SHP77 (cell line): Measurements from ENCODE around the gene ZNF224.
"Not testable (repeated sequence)": the region's sequence is repeated elsewhere in the genome, so short reads cannot be mapped to it uniquely, and the experiment has no call there.

Experiments
- DNase-seq, 2 experiments: peaks; one replicate each; lab custom pipeline; 2025; lab: John Stamatoyannopoulos, UW

The ZNF224 gene

DNA sequence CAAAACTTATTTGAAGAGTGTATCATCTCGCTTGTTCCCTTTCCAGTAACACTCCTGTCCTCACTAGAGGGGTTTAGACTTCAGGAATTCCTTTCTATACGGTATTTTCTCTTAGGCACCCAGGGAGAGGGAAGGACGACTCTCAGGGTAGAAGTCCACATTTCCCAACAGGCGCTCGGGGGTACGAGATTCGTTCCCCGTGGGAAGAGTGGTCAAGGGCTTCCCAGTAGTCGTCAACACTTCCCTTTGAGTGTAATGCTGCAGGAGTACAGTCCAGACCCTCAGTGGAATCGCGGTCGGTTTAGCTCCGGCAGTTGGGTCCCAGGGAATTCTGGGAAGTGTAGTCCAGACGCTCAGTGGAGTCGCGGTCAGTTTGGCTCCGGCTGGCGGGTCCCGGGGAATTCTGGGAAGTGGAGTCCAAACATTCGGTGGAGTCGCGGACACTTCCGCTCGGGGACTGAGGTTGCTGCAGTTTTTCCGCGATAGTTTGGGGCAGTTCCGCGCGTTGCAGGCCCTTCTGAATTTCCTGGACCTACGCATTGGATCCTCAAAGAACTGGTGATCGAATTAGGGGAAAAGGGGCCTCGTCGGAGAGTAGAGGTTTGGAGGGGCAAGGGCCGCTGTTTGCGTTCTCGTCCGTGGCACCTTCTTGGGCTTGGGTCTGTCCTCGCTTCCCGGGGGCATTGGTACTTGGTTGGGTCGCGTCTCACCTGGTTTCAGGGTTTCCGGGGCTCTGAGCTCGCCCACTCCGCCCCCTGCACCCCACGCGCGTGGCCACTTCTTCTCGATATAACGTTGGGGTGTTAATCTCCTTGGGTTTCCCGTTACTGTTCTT lies at the start of gene ZNF224:
Gene ZNF224 (plus strand): TSS at position 431 of the 835 bp plus-strand sequence. CDS start 3,513 bp downstream, outside the sequence.
- DNase-seq = peak; percentile 94 to 97

DNA sequence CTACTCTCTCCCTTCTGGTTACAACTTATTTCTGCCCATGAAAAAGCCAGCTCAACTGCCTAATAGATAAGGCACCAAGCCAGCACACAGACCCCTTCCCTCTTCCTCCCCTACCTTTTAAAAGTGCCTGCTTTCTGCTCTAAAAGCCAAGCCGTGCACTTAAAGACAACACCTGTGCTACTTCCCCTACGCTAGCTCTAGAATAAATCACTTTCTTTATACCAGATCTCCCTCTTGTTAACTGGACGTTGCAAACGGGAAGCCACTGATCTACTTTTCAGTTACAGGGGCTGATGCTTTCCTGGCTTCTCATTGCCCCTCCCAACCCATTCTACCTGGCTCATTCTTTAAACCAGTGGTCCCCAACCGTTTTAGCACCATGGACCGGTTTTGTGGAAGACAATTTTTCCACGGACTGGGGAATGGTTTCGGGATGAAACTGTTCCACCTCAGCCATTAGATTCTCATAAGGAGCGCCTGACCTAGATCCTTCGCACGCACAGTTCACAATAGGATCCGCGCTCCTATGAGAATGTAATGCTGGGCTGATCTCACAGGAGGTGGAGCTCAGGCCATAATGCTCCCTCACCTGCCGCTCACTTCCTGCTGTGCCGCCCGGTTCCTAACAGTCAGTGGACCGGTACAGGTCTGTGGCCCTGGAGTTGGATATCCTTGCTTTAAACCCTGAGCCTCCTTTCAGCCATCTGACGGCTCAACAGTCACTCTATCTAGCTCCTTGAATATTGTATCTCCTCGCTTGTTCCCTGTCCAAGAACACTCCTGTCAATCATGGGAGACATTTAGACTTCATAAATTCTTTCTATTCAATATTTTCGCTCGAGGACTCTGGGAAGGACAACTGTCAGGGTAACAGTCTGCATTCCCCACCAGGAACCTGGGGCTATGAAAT lies 43.2 kb upstream of the ZNF224 start:
- no peak for DNase-seq

DNA sequence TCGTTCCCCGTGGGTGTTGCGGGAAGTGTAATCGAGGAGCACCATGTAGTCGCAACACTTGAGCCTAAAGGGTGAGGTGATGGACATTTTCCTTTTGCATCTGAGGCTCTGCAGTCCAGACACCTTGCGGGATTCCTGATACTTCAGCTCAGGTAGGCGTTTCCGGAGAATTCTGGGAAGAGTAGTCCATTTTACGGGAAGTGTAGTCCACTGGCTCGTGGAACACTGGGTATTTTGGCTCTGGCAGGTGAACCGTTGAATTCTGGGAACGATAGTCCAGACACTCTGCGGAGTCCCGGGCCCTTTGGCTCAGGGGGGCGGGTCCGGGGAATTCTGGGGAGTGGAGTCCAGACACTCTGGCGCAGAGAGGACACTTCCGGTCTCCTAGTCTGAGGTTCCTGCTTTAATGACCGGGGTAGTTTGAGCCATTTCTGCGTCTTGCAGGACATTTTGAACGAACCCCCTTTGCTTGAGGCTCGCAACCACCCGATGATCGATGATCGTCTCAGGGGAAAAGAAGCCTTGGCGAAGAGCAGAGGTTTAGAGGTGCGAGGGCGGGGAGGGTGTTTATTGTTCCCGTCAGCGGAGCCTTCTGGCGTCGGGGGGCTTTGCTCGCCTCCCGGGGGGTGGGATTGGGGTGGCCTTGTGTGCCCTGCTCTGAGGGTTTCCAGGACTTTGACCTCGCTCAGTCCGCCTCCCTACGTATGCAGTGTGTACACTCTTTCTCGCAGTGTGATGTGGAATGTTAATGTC lies 42.3 kb upstream of the ZNF224 start, which contains the start of gene ZNF223:
Gene ZNF223 (plus strand): TSS at position 387 of the 753 bp plus-strand sequence. CDS start 3,141 bp downstream, outside the sequence.
- peak; percentile 84 to 85 for DNase-seq

DNA sequence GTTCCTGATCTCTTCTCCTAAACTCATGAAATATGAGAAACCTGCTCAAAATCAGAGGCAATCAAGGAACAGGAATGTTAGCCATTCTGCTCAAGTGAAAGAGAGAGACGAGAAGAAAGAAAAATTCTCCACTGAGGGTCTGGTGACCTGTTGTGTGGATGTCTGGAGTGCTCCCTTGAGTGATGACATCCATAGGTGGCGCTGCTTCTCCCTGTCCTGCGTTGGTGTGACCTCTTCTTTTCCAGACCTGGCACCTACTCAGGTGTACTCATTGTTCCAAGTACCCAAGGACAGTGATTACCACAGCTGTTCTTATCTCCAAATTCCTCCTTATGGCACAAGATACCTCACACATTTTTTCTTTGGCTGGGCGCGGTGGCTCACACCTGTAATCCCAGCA lies 38.3 kb upstream of the ZNF224 start:
- DNase-seq = no peak

DNA sequence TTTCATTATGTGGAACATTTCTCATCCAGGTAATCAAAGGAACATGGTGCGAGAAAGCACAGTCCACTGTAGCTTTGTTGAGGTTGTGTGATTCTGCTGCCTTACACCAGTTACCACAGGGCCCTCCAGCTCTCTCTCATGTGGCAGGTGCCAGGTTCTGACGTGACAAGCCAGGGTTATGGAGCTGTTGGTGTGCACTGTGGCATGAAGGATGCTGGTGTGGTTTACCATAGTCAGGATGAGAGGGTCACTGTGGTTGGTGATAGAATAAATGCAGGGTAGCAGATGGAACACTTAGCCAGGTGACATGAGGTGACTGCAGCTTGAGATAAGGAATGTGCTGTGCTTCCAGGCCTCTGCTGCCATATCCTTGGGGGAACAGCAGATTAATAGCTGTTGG lies 34.9 kb upstream of the ZNF224 start:
- no peak for DNase-seq

DNA sequence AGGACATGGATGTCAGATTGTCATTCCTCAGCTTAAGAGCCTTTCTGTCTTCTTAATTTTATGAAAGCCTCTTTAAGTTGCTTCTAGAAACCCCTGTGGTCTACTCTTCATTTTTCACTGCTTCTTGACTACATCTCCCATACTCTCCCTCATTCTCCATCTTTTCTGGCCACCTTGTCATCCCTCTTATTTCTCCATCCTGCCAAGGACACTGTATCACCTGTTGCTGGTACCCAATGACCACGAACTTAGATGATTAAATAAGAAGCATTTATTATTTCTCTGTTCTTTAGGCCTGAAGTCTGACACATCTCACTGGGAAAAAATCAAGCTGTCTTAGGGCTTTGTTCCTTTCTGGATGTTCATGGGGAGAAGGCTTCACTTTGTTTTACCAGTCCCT lies 33.1 kb upstream of the ZNF224 start:
- DNase-seq = no peak

DNA sequence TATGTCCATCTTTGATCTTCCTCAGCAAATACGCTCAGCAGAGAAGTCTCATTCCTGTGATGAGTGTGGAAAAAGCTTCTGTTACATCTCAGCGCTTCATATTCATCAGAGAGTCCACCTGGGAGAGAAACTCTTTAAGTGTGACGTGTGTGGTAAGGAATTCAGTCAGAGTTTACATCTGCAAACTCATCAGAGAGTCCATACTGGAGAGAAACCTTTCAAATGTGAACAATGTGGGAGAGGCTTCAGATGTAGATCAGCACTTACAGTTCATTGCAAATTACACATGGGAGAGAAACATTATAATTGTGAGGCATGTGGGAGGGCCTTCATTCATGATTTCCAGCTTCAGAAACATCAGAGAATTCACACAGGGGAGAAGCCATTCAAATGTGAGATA lies 27.9 kb upstream of the ZNF224 start:
- no peak for DNase-seq

DNA sequence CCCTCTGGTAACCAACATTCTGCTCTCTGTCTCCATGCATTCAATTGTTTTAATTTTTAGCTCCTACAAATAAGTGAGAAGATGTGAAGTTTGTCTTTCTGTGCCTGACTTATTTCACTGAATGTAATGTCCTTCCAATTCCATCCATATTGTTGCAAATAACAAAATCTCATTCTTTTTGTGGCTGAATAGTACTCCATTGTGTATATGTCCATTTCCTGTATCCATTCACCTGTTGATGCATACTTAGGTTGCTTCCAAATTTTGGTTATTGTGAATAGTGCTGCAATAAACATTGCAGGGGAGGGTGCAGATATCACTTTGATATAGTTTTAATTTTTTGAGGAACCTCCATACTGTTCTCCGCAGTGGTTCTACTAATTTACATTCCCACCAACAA lies 24.7 kb upstream of the ZNF224 start:
- DNase-seq = no peak

DNA sequence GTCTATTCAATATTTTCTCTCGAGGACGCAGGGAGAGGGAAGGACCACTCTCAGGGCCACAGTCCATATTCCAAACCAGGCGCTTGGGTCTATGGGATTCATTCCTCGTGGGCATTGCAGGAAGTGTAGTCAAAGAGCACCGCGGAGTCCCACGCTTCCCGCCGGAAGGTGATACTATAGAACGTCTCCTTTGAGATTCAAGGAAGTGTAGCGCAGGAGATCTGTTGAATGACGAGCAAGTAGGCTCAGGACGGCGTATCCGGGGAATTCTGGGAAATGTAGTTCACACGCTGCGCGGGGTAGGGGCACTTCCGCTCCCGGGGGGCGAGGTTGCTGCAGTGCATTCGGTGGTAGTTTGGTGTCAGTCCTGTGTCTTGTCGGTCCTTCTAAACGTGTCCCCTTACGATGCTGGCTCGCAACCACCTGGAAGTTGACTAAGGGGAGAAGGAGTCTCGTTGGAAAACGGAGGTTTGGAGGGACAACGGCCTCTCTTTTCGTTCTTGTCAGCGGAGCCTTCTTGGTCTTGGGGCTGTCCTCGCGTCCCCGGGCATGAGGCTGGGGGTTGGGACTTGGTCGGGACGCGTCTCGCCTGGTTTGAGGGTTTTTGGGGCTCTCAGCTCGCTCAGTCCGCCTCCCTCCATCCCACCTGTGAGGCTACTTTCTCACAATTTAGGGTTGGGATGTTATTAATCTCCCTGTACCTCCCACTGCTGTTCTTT lies 22.2 kb upstream of the ZNF224 start, which contains the start of gene ZNF284:
Gene ZNF284 (plus strand): TSS at position 336 of the 719 bp plus-strand sequence. CDS start 4,231 bp downstream, outside the sequence.
- peak; percentile 90 to 93 for DNase-seq

DNA sequence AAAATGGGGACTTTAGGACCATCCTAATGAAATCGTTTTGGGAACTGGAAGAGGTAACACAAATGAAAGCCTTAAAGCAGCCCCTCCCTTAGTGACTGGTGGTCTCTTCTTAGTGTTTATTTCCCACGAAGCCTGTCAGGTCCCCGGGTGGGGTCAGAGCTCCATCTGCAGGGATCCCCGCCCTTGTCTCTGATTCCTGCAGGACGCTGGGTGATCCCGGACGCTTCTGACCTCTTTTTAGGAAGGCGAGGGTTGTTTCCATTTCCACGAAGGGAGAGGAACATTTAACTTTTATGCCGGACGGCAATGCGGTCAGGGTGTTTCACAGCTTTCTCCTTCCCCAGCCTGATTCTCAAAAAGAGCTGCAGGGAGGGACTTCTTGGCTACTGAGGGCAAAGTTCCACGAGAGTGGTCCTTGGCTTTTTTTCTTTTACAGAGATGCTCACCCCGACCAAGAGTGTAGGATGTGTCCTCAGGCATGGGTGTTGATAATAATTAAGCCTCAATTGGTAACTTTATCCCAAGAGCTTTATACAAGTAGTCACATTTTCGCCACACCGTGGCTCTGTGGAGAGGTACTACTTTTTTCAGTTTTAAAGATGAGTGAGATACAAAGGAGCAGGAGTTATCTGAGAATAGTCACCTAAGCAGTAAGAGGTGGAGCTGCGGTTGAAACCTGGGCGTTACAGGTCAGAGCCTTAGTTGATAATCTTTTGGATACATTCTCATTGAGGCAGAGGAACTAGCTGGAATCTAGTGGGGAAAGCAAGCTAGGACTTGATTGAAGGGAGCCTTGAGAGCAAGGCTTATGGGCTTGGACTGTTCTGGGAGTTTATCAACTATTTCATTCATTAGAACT lies 21.4 kb upstream of the ZNF224 start:
- no peak for DNase-seq

DNA sequence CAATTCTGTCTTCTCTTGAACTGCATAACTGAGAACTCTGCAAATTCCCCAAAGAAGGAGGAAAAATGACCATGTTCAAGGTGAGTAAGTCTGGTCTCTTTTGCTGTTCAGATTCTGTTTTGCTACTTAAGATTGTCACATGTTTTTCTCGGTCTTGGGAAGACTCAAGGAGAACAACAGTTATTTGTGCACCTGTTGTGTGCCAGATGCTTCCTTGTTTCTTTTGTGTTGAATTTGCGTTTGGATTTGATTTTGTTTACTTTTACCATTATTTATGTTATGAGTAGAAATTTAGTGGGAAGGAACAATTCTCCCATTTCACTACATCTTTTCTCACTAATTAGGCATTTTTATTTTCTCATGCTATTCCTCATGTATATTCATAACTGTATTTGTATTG lies 17.8 kb upstream of the ZNF224 start:
- DNase-seq = no peak

DNA sequence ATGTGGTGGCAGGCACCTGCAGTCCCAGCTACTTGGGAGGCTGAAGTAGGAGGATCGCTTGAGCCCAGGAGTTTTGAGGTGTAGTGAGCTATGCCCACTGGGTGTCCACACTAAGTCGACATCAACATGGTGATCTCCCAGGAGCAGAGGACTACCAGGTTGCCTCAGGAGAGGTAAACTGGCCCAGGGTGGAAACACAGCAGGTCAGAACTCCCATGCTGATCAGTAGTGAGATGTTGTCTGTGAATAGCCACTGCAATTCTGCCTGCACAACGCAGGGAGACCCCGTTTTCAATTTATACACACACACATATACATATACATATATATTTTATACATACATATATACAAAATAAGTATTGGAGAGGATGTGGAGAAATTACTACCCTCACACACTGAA lies 2.1 kb upstream of the ZNF224 start:
- no peak for DNase-seq

DNA sequence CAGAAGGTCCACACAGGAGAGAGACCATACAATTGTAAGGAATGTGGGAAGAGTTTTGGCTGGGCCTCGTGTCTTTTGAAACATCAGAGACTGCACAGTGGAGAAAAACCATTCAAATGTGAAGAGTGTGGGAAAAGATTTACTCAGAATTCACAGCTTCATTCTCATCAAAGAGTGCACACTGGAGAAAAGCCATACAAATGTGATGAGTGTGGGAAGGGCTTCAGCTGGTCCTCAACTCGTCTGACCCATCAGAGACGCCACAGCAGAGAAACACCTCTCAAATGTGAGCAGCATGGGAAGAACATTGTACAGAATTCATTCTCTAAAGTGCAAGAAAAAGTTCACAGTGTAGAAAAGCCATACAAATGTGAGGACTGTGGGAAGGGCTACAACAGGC lies 13.6 kb downstream of the ZNF224 start:
- DNase-seq = no peak

DNA sequence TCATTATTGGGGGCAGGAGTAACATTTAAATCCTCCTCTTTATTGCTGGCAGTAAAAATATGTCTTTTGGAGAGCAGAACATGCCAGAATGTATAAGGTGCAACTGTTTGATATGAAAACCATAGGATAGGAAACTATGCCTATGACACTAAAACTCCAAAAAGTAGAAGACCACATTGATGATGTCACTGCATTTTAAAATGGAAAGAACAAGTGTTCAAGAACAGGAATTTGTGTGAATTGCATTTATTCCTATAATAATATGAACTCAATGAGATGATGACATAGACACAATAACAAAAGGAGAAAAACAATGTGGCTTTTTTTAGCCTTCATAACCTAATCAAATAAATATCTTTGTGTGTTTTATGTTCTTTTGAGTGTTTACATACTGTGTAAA lies 15.3 kb downstream of the ZNF224 start:
- DNase-seq = no peak

DNA sequence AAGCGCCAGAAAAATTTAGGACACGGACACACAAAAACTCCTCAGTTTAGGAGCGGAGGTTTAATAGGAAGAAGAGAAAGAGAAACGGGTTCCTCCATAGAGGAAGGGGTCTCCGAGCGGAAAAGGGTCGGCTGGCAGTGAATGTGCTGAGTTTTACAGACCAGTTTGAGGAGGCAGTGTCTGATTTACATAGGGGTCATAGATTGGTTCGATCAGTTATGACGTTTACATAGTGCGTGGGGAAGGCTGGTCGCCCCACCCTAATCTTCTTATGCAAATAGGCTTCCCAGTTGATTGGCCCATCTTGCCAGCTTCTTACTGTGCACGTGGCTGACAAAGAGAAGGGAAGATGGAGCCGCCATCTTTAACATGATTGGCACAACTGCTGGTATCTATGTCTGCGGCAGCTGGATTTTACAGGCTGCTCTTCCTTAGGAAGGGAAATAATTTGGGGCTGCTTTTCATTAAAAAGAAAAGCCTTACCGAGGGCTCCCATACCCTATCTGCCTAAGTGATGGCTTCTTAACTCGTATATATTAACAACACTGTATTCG lies 17.8 kb downstream of the ZNF224 start:
- no peak for DNase-seq

DNA sequence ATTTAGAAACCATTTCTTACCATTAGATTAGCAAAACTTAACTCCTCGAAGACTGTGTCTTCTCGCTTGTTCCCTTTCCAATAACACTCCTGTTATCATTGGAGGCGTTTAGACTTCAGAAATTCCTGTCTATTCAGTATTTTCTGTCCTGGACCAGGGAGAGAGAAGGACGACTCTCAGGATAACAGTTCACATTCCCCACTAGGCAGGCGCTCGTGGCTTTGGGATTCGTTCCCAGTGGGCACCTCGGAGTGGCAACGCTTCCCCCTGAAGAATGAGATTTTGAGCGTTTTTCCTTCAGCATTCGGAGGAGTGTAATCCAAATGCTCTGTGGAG lies 18.6 kb downstream of the ZNF224 start:
- DNase-seq = no peak

DNA sequence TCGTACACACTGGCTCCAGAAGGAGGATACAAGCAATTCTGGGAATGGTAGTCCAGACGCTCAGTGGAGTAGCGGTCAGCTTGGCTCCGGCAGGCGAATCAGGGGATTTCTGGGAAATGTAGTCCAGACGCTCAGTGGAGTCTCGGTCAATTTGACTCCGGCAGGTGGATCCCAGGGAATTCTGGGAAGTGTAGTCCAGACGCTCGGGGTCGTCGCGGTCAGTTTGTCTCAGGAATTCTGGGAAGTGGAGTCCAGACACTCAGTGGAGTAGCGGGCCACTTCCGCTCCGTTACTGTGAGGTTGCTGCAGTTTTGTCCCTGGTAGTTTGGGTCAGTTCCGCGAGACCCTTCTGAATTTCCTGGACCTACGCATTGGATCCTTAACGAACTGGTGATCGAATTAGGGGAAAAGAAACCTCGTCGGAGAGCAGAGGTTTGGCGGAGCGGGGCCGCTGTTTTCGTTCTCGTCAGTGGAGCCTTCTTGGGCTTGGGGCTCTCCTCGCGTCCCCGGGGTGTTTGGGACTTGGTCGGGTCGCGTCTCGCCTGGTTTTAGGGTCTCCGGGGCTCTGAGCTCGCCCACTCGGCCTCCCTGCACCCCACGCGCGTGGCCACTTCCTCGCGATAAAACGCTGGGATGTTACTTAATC lies 19.1 kb downstream of the ZNF224 start, which contains the start of gene ZNF225:
Gene ZNF225 (plus strand): TSS at position 262 of the 646 bp plus-strand sequence. CDS start 2,429 bp downstream, outside the sequence.
- peak; percentile 98 to 99 for DNase-seq

DNA sequence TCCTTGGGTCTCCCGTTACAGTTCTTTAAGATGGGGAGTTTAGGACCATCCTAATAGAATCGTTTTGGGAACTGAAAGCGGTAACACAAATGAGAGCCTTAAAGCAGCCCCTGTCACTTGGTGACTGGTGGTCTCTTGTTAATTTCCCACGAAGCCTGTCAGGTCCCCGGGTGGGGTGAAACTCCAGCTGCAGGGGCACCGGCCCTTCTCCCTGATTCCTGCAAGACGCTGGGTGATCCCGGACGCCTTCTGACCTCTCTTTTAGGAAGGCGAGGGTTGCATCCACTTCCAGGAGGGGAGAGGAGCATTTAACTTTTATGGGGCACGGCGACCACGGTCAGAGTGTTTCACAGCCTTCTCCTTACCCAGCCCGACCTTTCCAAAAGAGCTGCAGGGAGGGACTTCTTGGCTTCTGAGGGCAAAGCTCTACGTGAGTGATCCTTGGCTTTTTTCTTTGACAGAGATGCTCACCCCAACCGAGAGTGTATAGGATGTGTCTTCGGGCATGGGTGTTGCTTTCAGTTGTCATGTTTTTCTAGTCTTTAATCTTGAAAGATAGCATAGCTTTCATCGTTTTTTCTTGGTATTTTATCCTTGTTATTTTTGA lies 19.7 kb downstream of the ZNF224 start:
- DNase-seq = no peak

DNA sequence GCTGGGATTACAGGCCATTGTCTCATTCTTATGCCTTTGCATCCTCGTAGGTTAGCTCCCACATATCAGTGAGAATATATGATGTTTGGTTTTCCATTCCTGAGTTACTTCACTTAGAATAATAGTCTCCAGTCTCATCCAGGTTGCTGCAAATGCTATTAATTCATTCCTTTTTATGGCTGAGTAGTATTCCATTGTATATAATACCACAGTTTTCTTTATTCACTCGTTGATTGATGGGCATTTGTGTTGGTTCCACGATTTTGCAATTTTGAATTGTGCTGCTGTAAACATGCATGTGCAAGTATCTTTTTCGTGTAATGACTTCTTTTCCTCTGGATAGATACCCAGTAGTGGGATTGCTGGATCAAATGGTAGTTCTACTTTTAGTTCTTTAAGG lies 27.0 kb downstream of the ZNF224 start:
- not testable (repeated sequence) for DNase-seq
